ENCODE results near the gene UMAD1.

UMAD1 gene

DNA sequence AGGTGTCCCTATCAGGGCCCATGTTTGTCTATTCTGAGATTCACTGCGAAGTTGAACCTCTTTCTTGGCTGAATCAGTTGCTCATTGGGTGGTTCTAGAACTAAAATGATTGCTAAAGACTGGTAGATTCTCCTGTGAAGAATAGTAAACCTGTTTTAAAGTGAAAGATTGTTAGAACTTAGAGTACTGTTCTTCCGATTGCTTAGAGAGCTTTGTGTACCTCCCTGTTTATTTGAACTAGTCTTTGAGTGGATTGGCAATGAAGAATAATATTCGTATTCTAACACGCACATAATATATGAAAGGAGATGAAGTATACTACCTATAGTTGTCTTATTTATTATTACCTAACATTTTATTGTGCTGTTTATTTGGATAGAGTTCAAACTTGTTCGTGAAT is 202.7 kb downstream of the UMAD1 start:
- Mint-ChIP-seq H3K27ac (no peak overlapping the region), H3K9me3 (no peaks in the 10 kb centered on the region), H3K36me3 (ENCODE audit: insufficient read depth) (no peaks in the 10 kb centered on the region), H3K27me3 (no peaks in the 10 kb centered on the region), H3K4me1 (ENCODE audit: low read depth in 2 of 2) (peaks cover 8 to 11% of the 10 kb centered on the region in 2 donors), H3K4me3 (no peak overlapping the region)
- no peak for ATAC-seq (replicated peaks)
- DNase-seq, result no peak

DNA sequence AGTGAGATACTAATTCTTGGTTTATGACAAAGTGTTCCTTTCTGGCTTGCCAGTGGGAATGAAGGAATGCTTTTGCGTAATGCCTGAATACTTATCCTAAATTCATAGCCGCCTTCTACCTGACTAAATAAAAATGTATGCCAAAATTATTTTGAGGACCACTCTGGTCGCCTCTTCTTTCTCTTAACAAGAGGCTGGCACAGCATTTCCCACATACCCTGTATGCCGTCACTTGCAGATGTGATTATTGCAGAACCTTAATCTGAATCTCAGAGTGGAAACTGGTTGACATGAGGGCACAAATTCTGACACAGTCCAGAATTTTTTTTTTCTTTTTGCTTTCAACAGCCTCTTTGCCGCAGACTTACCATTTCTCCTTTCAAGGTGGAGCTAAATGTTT is 203.4 kb downstream of the UMAD1 start:
- Mint-ChIP-seq H3K27me3 (no peaks in the 10 kb centered on the region), H3K4me1 (ENCODE audit: low read depth in 2 of 2) (peaks cover 14 to 15% of the 10 kb centered on the region in 2 donors), H3K36me3 (ENCODE audit: insufficient read depth) (no peaks in the 10 kb centered on the region), H3K9me3 (no peaks in the 10 kb centered on the region), H3K4me3 (no peak overlapping the region), H3K27ac (no peak overlapping the region)
- ATAC-seq (replicated peaks) (no peak), DNase-seq (no peak)

DNA sequence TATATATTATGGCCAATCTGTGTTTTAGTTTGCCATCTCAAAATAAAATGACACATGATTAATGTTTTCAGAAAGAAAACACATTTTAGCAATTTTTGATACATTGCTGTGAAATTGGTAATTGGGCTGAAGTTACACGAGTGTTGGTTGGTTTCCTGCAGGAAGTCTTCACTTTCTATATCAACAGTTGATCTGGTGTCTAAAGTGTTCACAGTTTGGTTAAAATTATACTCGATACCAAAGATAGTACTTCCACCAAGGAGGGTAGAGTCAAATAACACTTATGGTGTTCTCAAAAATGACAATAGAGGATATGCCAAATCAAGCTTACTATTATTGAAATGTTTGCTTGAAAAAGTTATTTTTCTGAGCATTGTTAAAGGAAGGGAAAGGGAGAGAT is 207.7 kb downstream of the UMAD1 start:
- Mint-ChIP-seq H3K4me1 (ENCODE audit: low read depth in 2 of 2) (peaks cover 20 to 39% of the 10 kb centered on the region in 2 donors), H3K27me3 (no peaks in the 10 kb centered on the region), H3K27ac (peak overlapping the region; percentile 50 to 63), H3K9me3 (no peaks in the 10 kb centered on the region), H3K4me3 (peak overlapping the region; percentile 26 to 53), H3K36me3 (ENCODE audit: insufficient read depth) (no peaks in the 10 kb centered on the region)
- DNase-seq, result no peak
- peak; percentile 77 for ATAC-seq (replicated peaks)

GRCh38 chr7:7848892-7849291 is 208.3 kb downstream of the UMAD1 start:
- H3K27me3 Mint-ChIP-seq, result no peaks in the 10 kb centered on the region
- DNase-seq (no peak), ATAC-seq (replicated peaks) (no peak)
- H3K4me1 Mint-ChIP-seq (ENCODE audit: low read depth in 2 of 2), result peaks cover 20 to 39% of the 10 kb centered on the region in 2 donors
- H3K36me3 Mint-ChIP-seq (ENCODE audit: insufficient read depth), result no peaks in the 10 kb centered on the region
- no peak overlapping the region for H3K4me3 Mint-ChIP-seq
- peak overlapping the region in 1 of 2 donors; percentile 38 for H3K27ac Mint-ChIP-seq
- H3K9me3 Mint-ChIP-seq, result no peaks in the 10 kb centered on the region

GRCh38 chr7:7850150-7850549 is 209.6 kb downstream of the UMAD1 start:
- no peak for DNase-seq

GRCh38 chr7:7851381-7851780 is 210.8 kb downstream of the UMAD1 start:
- Mint-ChIP-seq H3K27me3 (no peaks in the 10 kb centered on the region), H3K4me3 (peak overlapping the region; percentile 31 to 40), H3K9me3 (peaks cover 3 to 9% of the 10 kb centered on the region in 2 donors)

More at GRCh38 chr7:7850150-7850549, 209.6 kb downstream of the UMAD1 start:
- Mint-ChIP-seq H3K36me3 (ENCODE audit: insufficient read depth) (no peaks in the 10 kb centered on the region), H3K27ac (no peak overlapping the region), H3K9me3 (no peaks in the 10 kb centered on the region), H3K4me1 (ENCODE audit: low read depth in 2 of 2) (peaks cover 20 to 39% of the 10 kb centered on the region in 2 donors), H3K27me3 (no peaks in the 10 kb centered on the region), H3K4me3 (no peak overlapping the region)
- no peak for ATAC-seq (replicated peaks)

GRCh38 chr7:7851991-7852390 is 211.4 kb downstream of the UMAD1 start:
- Mint-ChIP-seq H3K4me3 (peak overlapping the region in 1 of 2 donors; percentile 40), H3K4me1 (ENCODE audit: low read depth in 2 of 2) (peaks cover 20 to 39% of the 10 kb centered on the region in 2 donors), H3K9me3 (peaks cover 3 to 9% of the 10 kb centered on the region in 2 donors), H3K36me3 (ENCODE audit: insufficient read depth) (no peaks in the 10 kb centered on the region), H3K27ac (peak overlapping the region; percentile 29 to 79), H3K27me3 (no peaks in the 10 kb centered on the region)
- no peak for DNase-seq
- ATAC-seq (replicated peaks), result no peak

More at GRCh38 chr7:7851381-7851780, 210.8 kb downstream of the UMAD1 start:
- DNase-seq (no peak), ATAC-seq (replicated peaks) (peak; percentile 35)
- Mint-ChIP-seq H3K4me1 (ENCODE audit: low read depth in 2 of 2) (peaks cover 20 to 39% of the 10 kb centered on the region in 2 donors), H3K27ac (peak overlapping the region in 1 of 2 donors; percentile 79), H3K36me3 (ENCODE audit: insufficient read depth) (no peaks in the 10 kb centered on the region)

- ATAC-seq (replicated peaks) (no peak), DNase-seq (no peak)
- Mint-ChIP-seq H3K36me3 (ENCODE audit: insufficient read depth) (no peaks in the 10 kb centered on the region), H3K9me3 (peaks cover 3 to 9% of the 10 kb centered on the region in 2 donors), H3K27me3 (no peaks in the 10 kb centered on the region), H3K27ac (peak overlapping the region in 1 of 2 donors; percentile 31), H3K4me3 (no peak overlapping the region), H3K4me1 (ENCODE audit: low read depth in 2 of 2) (peaks cover 0 to 13% of the 10 kb centered on the region in 2 donors)
Measured at GRCh38 chr7:7857143-7857583, 216.6 kb downstream of the UMAD1 start.

- no peak for DNase-seq
- no peak overlapping the region for H3K4me3 Mint-ChIP-seq
- no peaks in the 10 kb centered on the region for H3K27me3 Mint-ChIP-seq
- H3K36me3 Mint-ChIP-seq (ENCODE audit: insufficient read depth), result no peaks in the 10 kb centered on the region
- peaks cover 3 to 9% of the 10 kb centered on the region in 2 donors for H3K9me3 Mint-ChIP-seq
- H3K4me1 Mint-ChIP-seq (ENCODE audit: low read depth in 2 of 2), result peaks cover 0 to 8% of the 10 kb centered on the region in 2 donors
- ATAC-seq (replicated peaks), result no peak
- no peak overlapping the region for H3K27ac Mint-ChIP-seq
Measured at GRCh38 chr7:7858559-7858958, 218.0 kb downstream of the UMAD1 start.

DNA sequence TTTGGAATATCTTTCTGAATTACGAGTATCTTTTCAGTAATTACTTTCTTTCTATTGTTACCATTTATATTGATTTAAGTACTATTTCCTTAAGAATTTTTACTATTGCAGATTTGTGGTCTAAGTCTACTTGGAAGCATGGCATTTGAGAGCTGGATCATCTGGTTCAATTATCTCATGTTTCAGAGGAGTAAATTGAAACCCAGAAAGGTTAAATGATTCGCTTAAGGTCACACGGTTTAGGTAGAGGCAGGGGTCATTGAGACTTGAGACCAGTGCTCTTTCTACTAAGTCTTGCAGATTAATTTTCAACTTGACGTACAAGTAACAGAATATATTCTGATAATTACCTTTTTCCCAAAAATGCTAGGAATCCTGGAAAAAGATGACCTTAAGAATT is 218.9 kb downstream of the UMAD1 start:
- H3K36me3 Mint-ChIP-seq (ENCODE audit: insufficient read depth), result no peaks in the 10 kb centered on the region
- DNase-seq (no peak), ATAC-seq (replicated peaks) (no peak)
- no peak overlapping the region for H3K27ac Mint-ChIP-seq
- H3K9me3 Mint-ChIP-seq, result peaks cover 3 to 9% of the 10 kb centered on the region in 2 donors
- no peaks in the 10 kb centered on the region for H3K27me3 Mint-ChIP-seq
- H3K4me3 Mint-ChIP-seq, result no peak overlapping the region
- peaks cover 0 to 8% of the 10 kb centered on the region in 2 donors for H3K4me1 Mint-ChIP-seq (ENCODE audit: low read depth in 2 of 2)

DNA sequence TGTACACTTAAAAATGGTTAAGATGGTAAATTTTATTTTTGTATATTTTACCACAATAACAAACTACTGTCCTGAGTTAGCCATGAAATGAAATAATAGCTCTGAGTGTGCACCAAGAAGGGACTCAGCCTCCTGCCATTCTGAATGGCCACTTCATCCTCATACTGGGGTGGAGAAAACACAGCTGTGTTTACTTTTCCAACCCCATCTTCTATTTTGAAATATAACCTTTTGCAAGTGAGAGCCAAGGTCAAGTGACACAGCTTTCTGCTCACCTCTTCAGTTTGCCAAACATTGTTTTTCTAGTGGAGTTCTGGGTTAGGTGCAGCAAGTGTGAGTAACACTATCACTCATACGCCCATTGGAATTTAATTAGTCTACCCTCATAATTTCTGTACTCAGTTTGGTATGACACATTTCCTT is 220.7 kb downstream of the UMAD1 start:
- Mint-ChIP-seq H3K27ac (no peak overlapping the region), H3K9me3 (peaks cover 0 to 1% of the 10 kb centered on the region in 2 donors), H3K36me3 (ENCODE audit: insufficient read depth) (no peaks in the 10 kb centered on the region), H3K4me1 (ENCODE audit: low read depth in 2 of 2) (peaks cover 0 to 8% of the 10 kb centered on the region in 2 donors), H3K27me3 (no peaks in the 10 kb centered on the region), H3K4me3 (no peak overlapping the region)
- ATAC-seq (replicated peaks) (no peak), DNase-seq (no peak)

DNA sequence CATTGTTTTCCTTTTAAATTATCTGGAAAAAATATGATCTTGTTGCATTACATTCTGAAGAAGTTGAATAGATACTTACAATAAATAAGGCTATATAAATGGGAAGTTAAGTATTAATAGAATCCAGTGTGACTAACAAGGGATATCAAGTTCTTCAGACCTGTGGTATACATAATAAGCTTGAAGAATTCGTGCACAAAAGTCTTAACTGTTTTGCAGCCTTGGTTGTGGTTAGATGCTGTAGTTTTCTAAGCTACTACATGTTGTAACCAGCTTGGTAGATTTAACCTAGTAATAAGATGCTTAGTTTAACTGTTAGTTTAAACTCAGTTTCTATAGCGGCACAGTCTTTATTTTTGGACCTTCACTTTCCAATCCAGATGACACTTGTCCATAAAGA is 221.8 kb downstream of the UMAD1 start:
- no peaks in the 10 kb centered on the region for H3K9me3 Mint-ChIP-seq
- ATAC-seq (replicated peaks) (no peak), DNase-seq (no peak)
- no peaks in the 10 kb centered on the region for H3K27me3 Mint-ChIP-seq
- H3K4me1 Mint-ChIP-seq (ENCODE audit: low read depth in 2 of 2), result peaks cover 0 to 8% of the 10 kb centered on the region in 2 donors
- no peaks in the 10 kb centered on the region for H3K36me3 Mint-ChIP-seq (ENCODE audit: insufficient read depth)
- no peak overlapping the region for H3K4me3 Mint-ChIP-seq
- no peak overlapping the region for H3K27ac Mint-ChIP-seq

GRCh38 chr7:7867846-7868571 is 227.5 kb downstream of the UMAD1 start:
- Mint-ChIP-seq H3K4me3 (no peak overlapping the region), H3K36me3 (ENCODE audit: insufficient read depth) (no peaks in the 10 kb centered on the region), H3K27me3 (no peaks in the 10 kb centered on the region), H3K4me1 (ENCODE audit: low read depth in 2 of 2) (peaks cover 0 to 1% of the 10 kb centered on the region in 2 donors), H3K9me3 (no peaks in the 10 kb centered on the region), H3K27ac (no peak overlapping the region)
- DNase-seq, result no peak
- no peak for ATAC-seq (replicated peaks)

GRCh38 chr7:7868572-7868899 is 228.0 kb downstream of the UMAD1 start:
- no peaks in the 10 kb centered on the region for H3K36me3 Mint-ChIP-seq (ENCODE audit: insufficient read depth)
- H3K9me3 Mint-ChIP-seq, result no peaks in the 10 kb centered on the region
- peak; percentile 39 for ATAC-seq (replicated peaks)

More at GRCh38 chr7:7868572-7868899, 228.0 kb downstream of the UMAD1 start:
- no peak for DNase-seq
- Mint-ChIP-seq H3K4me1 (ENCODE audit: low read depth in 2 of 2) (peaks cover 0 to 1% of the 10 kb centered on the region in 2 donors), H3K27ac (no peak overlapping the region), H3K4me3 (no peak overlapping the region), H3K27me3 (no peaks in the 10 kb centered on the region)
